H9 (cell line): ENCODE measurements around the gene KIF27. TPM values are rescaled to one million over a fixed set of nuclear protein-coding genes. Genes with fewer than 3 reads are reported as not detected.
A peak's percentile ranks its signal among the peaks of the same experiment; 100 is the strongest.

Experiments used
- DNase-seq: peaks from one replicate; pipeline ENCODE4 v3.0.0-alpha.2; 2017
- H2AFZ ChIP-seq: one replicate; pipeline ENCODE4 v1.6.1; 2013; ENCODE audit warnings: mild to moderate bottlenecking, low read length, control low read depth, moderate library complexity
- H2AK5ac ChIP-seq: 2 replicates; pipeline ENCODE4 v1.6.1; 2013; ENCODE audit warnings: low read length, control low read depth, mixed read lengths; ENCODE audit not compliant: insufficient read length
- H2BK120ac ChIP-seq: one replicate; pipeline ENCODE4 v1.6.1; 2013; ENCODE audit warnings: low read depth, mild to moderate bottlenecking, low read length, control low read depth, inconsistent platforms; ENCODE audit not compliant: poor library complexity, severe bottlenecking
- H2BK12ac ChIP-seq: 2 replicates; pipeline ENCODE4 v1.6.1; 2013; ENCODE audit warnings: low read length, control low read depth, mixed read lengths, low read depth; ENCODE audit not compliant: insufficient read length
- H2BK15ac ChIP-seq: 2 replicates; pipeline ENCODE4 v1.6.1; 2013; ENCODE audit warnings: low read depth, low read length, control low read depth
- H2BK20ac ChIP-seq: one replicate; pipeline ENCODE4 v1.6.1; 2013; ENCODE audit warnings: low read depth, mild to moderate bottlenecking, low read length, control low read depth, inconsistent platforms; ENCODE audit not compliant: poor library complexity, severe bottlenecking
- H2BK5ac ChIP-seq: 2 replicates; pipeline ENCODE4 v1.6.1; 2013; ENCODE audit warnings: low read length, control low read depth, mixed read lengths; ENCODE audit not compliant: insufficient read length
- H3K14ac ChIP-seq: 2 replicates; pipeline ENCODE4 v1.6.1; 2013; ENCODE audit warnings: low read length, control low read depth; ENCODE audit not compliant: insufficient read depth
- H3K18ac ChIP-seq: 2 replicates; pipeline ENCODE4 v1.6.1; 2013; ENCODE audit warnings: low read depth, mild to moderate bottlenecking, mixed read lengths, low read length, control low read depth; ENCODE audit not compliant: insufficient read length
- H3K23ac ChIP-seq: 2 replicates; pipeline ENCODE4 v1.6.1; 2013; ENCODE audit warnings: low read length, control low read depth, mixed read lengths, low read depth; ENCODE audit not compliant: insufficient read length
- H3K23me2 ChIP-seq: 2 replicates; pipeline ENCODE4 v1.6.1; 2013; ENCODE audit warnings: low read depth, mild to moderate bottlenecking, mixed read lengths, low read length, control low read depth; ENCODE audit not compliant: insufficient read length, poor library complexity, severe bottlenecking
- H3K27ac ChIP-seq: 2 replicates; pipeline ENCODE4 v1.5.1; 2013; ENCODE audit warnings: low read length, control low read depth, mixed read lengths, low read depth; ENCODE audit not compliant: insufficient read length
- H3K27me3 ChIP-seq: 2 replicates; pipeline ENCODE4 v1.6.1; 2013; ENCODE audit warnings: low read length, control low read depth, inconsistent platforms; ENCODE audit not compliant: insufficient read depth
- H3K4ac ChIP-seq: 2 replicates; pipeline ENCODE4 v1.6.1; 2013; ENCODE audit warnings: low read depth, mild to moderate bottlenecking, control low read depth, inconsistent platforms, low read length, moderate library complexity
- H3K4me1 ChIP-seq: 2 replicates; pipeline ENCODE4 v1.6.1; 2013; ENCODE audit warnings: low read length, control low read depth, inconsistent platforms; ENCODE audit not compliant: insufficient read depth
- H3K4me2 ChIP-seq: 2 replicates; pipeline ENCODE4 v1.6.1; 2013; ENCODE audit warnings: low read length, control low read depth, mixed read lengths; ENCODE audit not compliant: insufficient read length, insufficient read depth
- H3K56ac ChIP-seq: 2 replicates; pipeline ENCODE4 v1.6.1; 2013; ENCODE audit warnings: low read depth, mild to moderate bottlenecking, mixed read lengths, low read length, control low read depth; ENCODE audit not compliant: insufficient read length
- H3K79me1 ChIP-seq: 2 replicates; pipeline ENCODE4 v1.6.1; 2013; ENCODE audit warnings: low read depth, mild to moderate bottlenecking, moderate library complexity, low read length, control low read depth, inconsistent platforms; ENCODE audit not compliant: insufficient read depth, poor library complexity, severe bottlenecking
- H3K79me2 ChIP-seq: 2 replicates; pipeline ENCODE4 v1.6.1; 2013; ENCODE audit warnings: low read length, control low read depth, inconsistent platforms; ENCODE audit not compliant: insufficient read depth
- H3K9ac ChIP-seq: 2 replicates; pipeline ENCODE4 v1.6.1; 2013; ENCODE audit warnings: low read length, control low read depth, mixed read lengths; ENCODE audit not compliant: insufficient read length; ENCODE audit errors: extremely low read depth
- H3K9me3 ChIP-seq: one replicate; pipeline ENCODE4 v1.6.1; 2013; ENCODE audit warnings: low read depth, low read length, inconsistent platforms; ENCODE audit not compliant: control insufficient read depth
- H3T11ph ChIP-seq: one replicate; pipeline ENCODE4 v1.6.1; 2013; ENCODE audit warnings: mild to moderate bottlenecking, low read length, control low read depth, inconsistent platforms
- H4K20me1 ChIP-seq: one replicate; pipeline ENCODE4 v1.6.1; 2013; ENCODE audit not compliant: control insufficient read depth, insufficient read length, insufficient read depth
- H4K5ac ChIP-seq: 2 replicates; pipeline ENCODE4 v1.6.1; 2013; ENCODE audit warnings: low read depth, mild to moderate bottlenecking, mixed read lengths, low read length, control low read depth; ENCODE audit not compliant: insufficient read length
- H4K8ac ChIP-seq: replicated peaks from 2 replicates; pipeline ENCODE4 v1.6.1; 2013; ENCODE audit warnings: low read length, control low read depth, mixed read lengths, low read depth; ENCODE audit not compliant: insufficient read length
- H4K91ac ChIP-seq: 2 replicates; pipeline ENCODE4 v1.6.1; 2013; ENCODE audit warnings: low read depth, mild to moderate bottlenecking, moderate library complexity, mixed read lengths, low read length, control low read depth; ENCODE audit not compliant: insufficient read length
- H3K27ac Mint-ChIP-seq, 3 experiments: 2 replicates in 2 of 3; 3 replicates in 1 of 3; pipeline ENCODE4 v1.8.0; 2020 to 2021; ENCODE audit warnings: mixed read lengths in 3 of 3, mild to moderate bottlenecking in 1 of 3, moderate library complexity in 1 of 3
- H3K27me3 Mint-ChIP-seq: 2 replicates; pipeline ENCODE4 v1.8.0; 2021; ENCODE audit warnings: low read depth, mild to moderate bottlenecking, moderate library complexity, mixed read lengths
- H3K36me3 Mint-ChIP-seq, 3 experiments: 2 replicates in 2 of 3; 3 replicates in 1 of 3; pipeline ENCODE4 v1.8.0; 2020 to 2021; ENCODE audit warnings: low read depth in 3 of 3, mixed read lengths in 3 of 3; ENCODE audit not compliant: insufficient read depth in 1 of 3
- H3K4me1 Mint-ChIP-seq, 2 experiments: 2 replicates each; pipeline ENCODE4 v1.8.0; 2020; ENCODE audit warnings: mixed read lengths in 2 of 2
- H3K4me3 Mint-ChIP-seq, 2 experiments: 2 replicates in 1 of 2; 3 replicates in 1 of 2; pipeline ENCODE4 v1.8.0; 2020 to 2021; ENCODE audit warnings: mild to moderate bottlenecking in 2 of 2, mixed read lengths in 2 of 2, moderate library complexity in 1 of 2
- H3K9me3 Mint-ChIP-seq, 2 experiments: 2 replicates in 1 of 2; 3 replicates in 1 of 2; pipeline ENCODE4 v1.8.0; 2020; ENCODE audit warnings: mild to moderate bottlenecking in 2 of 2, mixed read lengths in 2 of 2, moderate library complexity in 1 of 2
- WGBS: extraction: QIAGEN DNeasy Blood & Tissue Kit; methylation state at CpG from one replicate; pipeline ENCODE4 v1.1.7; 2013; ENCODE audit warnings: missing lambda C conversion rate, low lambda C conversion rate, mixed read lengths; ENCODE audit not compliant: insufficient read length; ENCODE audit errors: extremely low coverage; 5-methylcytosine and 5-hydroxymethylcytosine counted together
- total RNA-seq: library from RNA; stranded (reverse); gene quantifications from 2 replicates; pipeline ENCODE4 v1.2.1, GENCODE V29; 2021
- TF ChIP-seq, protein P1 (sequence below): fragments of 200-600 bp; sonication (generic); conservative IDR thresholded peaks from 3 replicates; pipeline ENCODE4 v1.8.0; 2021; ENCODE audit warnings: antibody characterized with exemption, mild to moderate bottlenecking

The KIF27 gene
- total RNA-seq, 1 experiment from 2014 or later: 2.9 TPM

DNA sequence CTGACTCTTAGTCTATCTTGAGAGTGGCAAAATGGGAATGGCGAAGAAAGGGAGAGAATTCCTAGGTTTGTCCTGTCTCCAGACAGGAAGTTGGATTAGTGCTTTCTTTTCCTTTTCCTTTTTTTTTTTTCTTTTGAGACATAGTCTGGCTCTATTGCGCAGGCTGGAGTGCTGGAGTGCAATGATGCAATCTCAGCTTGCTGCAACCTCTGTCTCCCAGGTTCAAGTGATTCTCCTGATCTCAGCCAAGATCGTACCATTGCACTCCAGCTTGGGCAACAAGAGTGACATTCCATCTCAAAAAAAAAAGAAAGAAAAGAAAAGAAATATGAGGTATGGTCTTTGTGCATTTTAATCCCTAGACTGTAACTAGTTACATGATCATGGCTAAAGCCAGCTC, 12.6 kb upstream of the KIF27 start:
- no peaks in the 10 kb centered on the region for H3K27me3 Mint-ChIP-seq
- no peaks in the 10 kb centered on the region for H3K9me3 Mint-ChIP-seq

More for the DNA sequence above, 12.6 kb upstream of the KIF27 start:
- DNase-seq: no peak
- Histone ChIP-seq H3K4me2 (no peak overlapping the region), H3K4me1 (no peaks in the 10 kb centered on the region), H2BK20ac (no peak overlapping the region), H3K56ac (no peak overlapping the region), H3K27ac (no peak overlapping the region), H3K79me2 (no peaks in the 10 kb centered on the region), H2BK12ac (no peak overlapping the region), H3T11ph (no peak overlapping the region), H3K27me3 (no peaks in the 10 kb centered on the region), H3K79me1 (no peaks in the 10 kb centered on the region), H2BK15ac (no peak overlapping the region), H2BK5ac (no peak overlapping the region), H4K91ac (no peak overlapping the region), H3K23me2 (no peaks in the 10 kb centered on the region), H3K23ac (no peak overlapping the region), H4K5ac (no peak overlapping the region), H4K8ac (no peak overlapping the region), H4K20me1 (no peaks in the 10 kb centered on the region), H3K9ac (no peak overlapping the region), H2AFZ (no peak overlapping the region), H2BK120ac (no peak overlapping the region), H3K9me3 (no peaks in the 10 kb centered on the region), H3K14ac (no peak overlapping the region), H2AK5ac (no peak overlapping the region), H3K4ac (no peak overlapping the region), H3K18ac (no peak overlapping the region)
- Mint-ChIP-seq H3K36me3 (no peaks in the 10 kb centered on the region), H3K27ac (0 out of 7 replicates have a peak overlapping the region, but pooled peaks of 1 of the 3 experiments have one; percentile 60), H3K4me3 (no peak overlapping the region), H3K4me1 (peaks cover 12 to 19% of the 10 kb centered on the region in 2 experiments)
- TF ChIP-seq, protein P1, sequence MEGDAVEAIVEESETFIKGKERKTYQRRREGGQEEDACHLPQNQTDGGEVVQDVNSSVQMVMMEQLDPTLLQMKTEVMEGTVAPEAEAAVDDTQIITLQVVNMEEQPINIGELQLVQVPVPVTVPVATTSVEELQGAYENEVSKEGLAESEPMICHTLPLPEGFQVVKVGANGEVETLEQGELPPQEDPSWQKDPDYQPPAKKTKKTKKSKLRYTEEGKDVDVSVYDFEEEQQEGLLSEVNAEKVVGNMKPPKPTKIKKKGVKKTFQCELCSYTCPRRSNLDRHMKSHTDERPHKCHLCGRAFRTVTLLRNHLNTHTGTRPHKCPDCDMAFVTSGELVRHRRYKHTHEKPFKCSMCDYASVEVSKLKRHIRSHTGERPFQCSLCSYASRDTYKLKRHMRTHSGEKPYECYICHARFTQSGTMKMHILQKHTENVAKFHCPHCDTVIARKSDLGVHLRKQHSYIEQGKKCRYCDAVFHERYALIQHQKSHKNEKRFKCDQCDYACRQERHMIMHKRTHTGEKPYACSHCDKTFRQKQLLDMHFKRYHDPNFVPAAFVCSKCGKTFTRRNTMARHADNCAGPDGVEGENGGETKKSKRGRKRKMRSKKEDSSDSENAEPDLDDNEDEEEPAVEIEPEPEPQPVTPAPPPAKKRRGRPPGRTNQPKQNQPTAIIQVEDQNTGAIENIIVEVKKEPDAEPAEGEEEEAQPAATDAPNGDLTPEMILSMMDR: no peak
- WGBS: no CpG with 5 or more reads among the region's 3 CpGs
